H1 (cell line): ENCODE results near the gene PSPH. TPM values are rescaled to one million over a fixed set of nuclear protein-coding genes. Genes with fewer than 3 reads are reported as not detected.
A peak's percentile ranks its signal among the peaks of the same experiment; 100 is the strongest.

ENCODE experiments used
- ASH2L ChIP-seq: fragments of 200-600, 300-600 bp; sonication (generic); IDR thresholded peaks from one replicate; pipeline ENCODE4 v1.7.1; 2017; ENCODE audit warnings: low read length
- BRCA1 ChIP-seq: IDR thresholded peaks from 2 replicates; pipeline ENCODE4 v1.6.1; 2012; ENCODE audit warnings: low read depth, low read length, improper control_type of control experiment
- CTBP2 ChIP-seq: IDR thresholded peaks from 2 replicates; pipeline ENCODE4 v1.7.0; 2011; ENCODE audit warnings: borderline replicate concordance, mild to moderate bottlenecking, moderate library complexity, mixed read lengths, low read length; ENCODE audit not compliant: insufficient read depth, insufficient read length
- EGR1 ChIP-seq: IDR thresholded peaks from 2 replicates; pipeline ENCODE4 v1.6.1; 2011; ENCODE audit warnings: low read depth, low read length, borderline replicate concordance
- EP300 ChIP-seq, 2 experiments: IDR thresholded peaks; 1 replicate in 1 of 2; 2 replicates in 1 of 2; pipeline ENCODE4 v1.6.1; 2011 to 2012; ENCODE audit warnings: low read depth in 2 of 2, low read length in 2 of 2, mild to moderate bottlenecking in 2 of 2, borderline replicate concordance in 1 of 2, inconsistent platforms in 1 of 2, moderate library complexity in 1 of 2
- EZH2 ChIP-seq: fragments of 200-600 bp; sonication (generic); IDR thresholded peaks from 2 replicates; pipeline ENCODE4 v1.7.1; 2012; ENCODE audit warnings: low read depth, mild to moderate bottlenecking, moderate library complexity, low read length, inconsistent platforms; ENCODE audit not compliant: severe bottlenecking
- HDAC2 ChIP-seq, 2 experiments: fragments of 300-600 bp in 1 of 2; sonication (generic) in 1 of 2; IDR thresholded peaks; 2 replicates each; pipeline ENCODE4 v1.6.1; 2011 to 2012; ENCODE audit warnings: low read depth in 2 of 2, low read length in 2 of 2, mild to moderate bottlenecking in 2 of 2, moderate library complexity in 2 of 2, borderline replicate concordance in 1 of 2, inconsistent platforms in 1 of 2
- JUND ChIP-seq: IDR thresholded peaks from 2 replicates; pipeline ENCODE4 v1.6.1; 2011; ENCODE audit warnings: mild to moderate bottlenecking, improper control_type of control experiment, low read length
- PHF8 ChIP-seq: fragments of 200-600 bp; sonication (generic); conservative IDR thresholded peaks from 2 replicates; pipeline ENCODE4 v1.7.1; 2012; ENCODE audit warnings: low read depth, mild to moderate bottlenecking, inconsistent platforms, low read length, moderate library complexity
- POLR2A ChIP-seq, 2 experiments: IDR thresholded peaks; 1 replicate in 1 of 2; 2 replicates in 1 of 2; pipeline ENCODE4 v1.6.1; 2011; ENCODE audit warnings: low read depth in 2 of 2, low read length in 2 of 2, mild to moderate bottlenecking in 2 of 2; ENCODE audit errors: control extremely low read depth in 1 of 2
- POLR2AphosphoS5 ChIP-seq: IDR thresholded peaks from 2 replicates; pipeline ENCODE4 v1.6.1; 2011; ENCODE audit warnings: low read depth, low read length
- RAD21 ChIP-seq, 2 experiments: IDR thresholded peaks in 1 of 2; conservative IDR thresholded peaks in 1 of 2; 2 replicates each; pipeline ENCODE4 v1.6.1; 2011; ENCODE audit warnings: low read depth in 2 of 2, low read length in 2 of 2, improper control_type of control experiment in 1 of 2, inconsistent platforms in 1 of 2, mild to moderate bottlenecking in 1 of 2, moderate library complexity in 1 of 2
- RNF2 ChIP-seq: fragments of 200-900, 300-1000 bp; sonication (generic); IDR thresholded peaks from 2 replicates; pipeline ENCODE4 v1.7.1; 2016; ENCODE audit warnings: borderline replicate concordance, low read depth, mild to moderate bottlenecking, antibody characterized with exemption, low read length; ENCODE audit not compliant: poor library complexity, severe bottlenecking; ENCODE audit errors: missing control alignments
- RXRA ChIP-seq: IDR thresholded peaks from 2 replicates; pipeline ENCODE4 v1.6.1; 2011; ENCODE audit warnings: low read depth, mild to moderate bottlenecking, low read length, moderate library complexity; ENCODE audit not compliant: insufficient read depth
- SAP30 ChIP-seq: fragments of 300-600 bp; sonication (generic); IDR thresholded peaks from 2 replicates; pipeline ENCODE4 v1.7.1; 2012; ENCODE audit warnings: low read length, moderate library complexity, mild to moderate bottlenecking, inconsistent platforms; ENCODE audit not compliant: insufficient read depth, insufficient replicate concordance
- SIN3A ChIP-seq, 2 experiments: IDR thresholded peaks in 1 of 2; conservative IDR thresholded peaks in 1 of 2; 2 replicates each; pipeline ENCODE4 v1.6.1; 2011 to 2012; ENCODE audit warnings: low read length in 2 of 2, improper control_type of control experiment in 1 of 2, low read depth in 1 of 2, mild to moderate bottlenecking in 1 of 2
- SP4 ChIP-seq: IDR thresholded peaks from 2 replicates; pipeline ENCODE4 v1.6.1; 2012; ENCODE audit warnings: low read length, inconsistent platforms
- TAF1 ChIP-seq: IDR thresholded peaks from 2 replicates; pipeline ENCODE4 v1.6.1; 2011; ENCODE audit warnings: mild to moderate bottlenecking, low read depth, low read length
- TCF12 ChIP-seq: IDR thresholded peaks from 2 replicates; pipeline ENCODE4 v1.6.1; 2011; ENCODE audit warnings: low read depth, mild to moderate bottlenecking, low read length
- ZNF274 ChIP-seq: IDR thresholded peaks from 2 replicates; pipeline ENCODE4 v1.7.0; 2012; ENCODE audit warnings: low read length, borderline replicate concordance; ENCODE audit errors: extremely low read depth
- polyA plus RNA-seq, 7 experiments: library from polyadenylated mRNA; depleted of rRNA in 3 of 7; stranded (reverse) in 5 of 7; unstranded in 2 of 7; fragments of >200 nt in 5 of 7; fragments of 200-250 nt in 2 of 7; gene quantifications; 1 replicate in 5 of 7; 2 replicates in 1 of 7; 4 replicates in 1 of 7; pipeline versions ENCODE4 v1.2.1 to v1.2.3, GENCODE V29; 2011 to 2013; ENCODE audit warnings: missing spikeins in 2 of 7, mixed read lengths in 2 of 7
- total RNA-seq: library from RNA; stranded (reverse); fragmentation: NEBNext Ultra II Directional; extraction: Animal tissue kit (Norgen Biotek cat#: 25700); gene quantifications from 2 replicates; pipeline ENCODE4 v1.2.1, GENCODE V29; 2021
- TF ChIP-seq, protein P1 (sequence below): IDR thresholded peaks from 2 replicates; pipeline ENCODE4 v1.6.1; 2011; ENCODE audit warnings: low read length, improper control_type of control experiment

The PSPH gene
- total and polyA plus RNA-seq, 2 of the 8 experiments (the other 6 are each of a cell fraction or from before 2014, with no cell fraction given) = 31.0 to 64.8 TPM

DNA sequence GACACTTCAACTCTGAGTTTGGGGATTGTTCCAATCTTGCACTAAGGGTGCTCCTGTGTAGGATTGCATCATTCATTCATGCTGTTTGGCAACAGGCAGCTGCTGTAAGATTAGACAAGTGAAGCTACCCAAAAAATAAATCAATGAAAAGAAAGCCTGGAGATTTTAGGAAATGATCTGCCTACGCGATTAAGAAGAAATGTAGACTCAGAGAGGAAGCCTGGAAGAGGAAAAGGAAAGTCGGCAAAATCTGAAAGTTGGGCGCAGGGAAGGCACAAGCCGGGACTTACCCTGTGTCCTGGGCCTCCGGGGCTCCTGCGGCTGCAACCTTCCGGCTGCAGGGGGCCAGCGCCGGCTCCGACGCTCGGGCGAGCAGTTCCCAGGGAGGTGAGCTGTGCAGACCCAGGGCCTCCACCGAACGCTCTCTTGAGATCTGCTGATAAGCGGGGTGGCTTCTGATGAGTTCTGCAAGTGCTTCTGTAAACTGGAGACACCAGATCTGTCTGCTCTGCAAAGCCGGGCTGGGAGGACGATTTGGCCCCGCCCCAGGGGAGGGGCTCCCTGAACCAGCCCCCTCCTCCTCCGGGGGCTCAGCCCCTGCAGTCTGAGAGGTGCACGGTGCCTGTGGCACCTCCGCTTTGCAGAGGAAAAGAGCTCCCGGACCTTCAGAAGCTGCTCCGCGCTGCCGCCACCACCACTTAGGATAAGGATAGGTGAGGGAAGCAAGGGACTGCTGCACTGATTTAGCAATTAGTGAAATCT is 17.4 kb downstream of the PSPH start (continued):
- TF ChIP-seq ZNF274 (no peak), POLR2AphosphoS5 (peak; percentile 69; the same call in 1 of the 2 replicates), RXRA (no peak), TCF12 (no peak), CTBP2 (no peak), EGR1 (no peak), RNF2 (no peak), JUND (peak; percentile 48; the same call in 1 of the 2 replicates), SP4 (no peak), EZH2 (no peak), SIN3A (conservative IDR thresholded peaks at IDR 0.05 in 1 of 2, IDR thresholded peaks at IDR 0.05 in 1 of 2; ENCODE audit: low read depth in 1 of 2, low read length in 2 of 2) (0 out of 4 replicates have a peak, but pooled peaks of 1 of the 2 experiments have one; percentile 31), BRCA1 (no peak), EP300 (IDR thresholded peaks at IDR 0.05; ENCODE audit: borderline replicate concordance in 1 of 2, low read depth in 2 of 2, low read length in 2 of 2) (no peak), PHF8 (peak; percentile 20; the same call in 1 of the 2 replicates), POLR2A (IDR thresholded peaks at IDR 0.05; ENCODE audit: control extremely low read depth in 1 of 2, low read depth in 2 of 2, low read length in 2 of 2) (peak in 1 of 2 experiments; percentile 87; a peak in 2 of 3 replicates), ASH2L (peak; percentile 76), TAF1 (peak; percentile 90), SAP30 (no peak), HDAC2 (IDR thresholded peaks at IDR 0.05; ENCODE audit: borderline replicate concordance in 1 of 2, low read depth in 2 of 2, low read length in 2 of 2) (no peak), RAD21 (IDR thresholded peaks at IDR 0.05 in 1 of 2, conservative IDR thresholded peaks at IDR 0.05 in 1 of 2; ENCODE audit: low read depth in 2 of 2, low read length in 2 of 2) (no peak)
- TF ChIP-seq, protein P1, sequence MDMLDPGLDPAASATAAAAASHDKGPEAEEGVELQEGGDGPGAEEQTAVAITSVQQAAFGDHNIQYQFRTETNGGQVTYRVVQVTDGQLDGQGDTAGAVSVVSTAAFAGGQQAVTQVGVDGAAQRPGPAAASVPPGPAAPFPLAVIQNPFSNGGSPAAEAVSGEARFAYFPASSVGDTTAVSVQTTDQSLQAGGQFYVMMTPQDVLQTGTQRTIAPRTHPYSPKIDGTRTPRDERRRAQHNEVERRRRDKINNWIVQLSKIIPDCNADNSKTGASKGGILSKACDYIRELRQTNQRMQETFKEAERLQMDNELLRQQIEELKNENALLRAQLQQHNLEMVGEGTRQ = no peak
